ENCODE measurements around the gene ASPN.

DNA sequence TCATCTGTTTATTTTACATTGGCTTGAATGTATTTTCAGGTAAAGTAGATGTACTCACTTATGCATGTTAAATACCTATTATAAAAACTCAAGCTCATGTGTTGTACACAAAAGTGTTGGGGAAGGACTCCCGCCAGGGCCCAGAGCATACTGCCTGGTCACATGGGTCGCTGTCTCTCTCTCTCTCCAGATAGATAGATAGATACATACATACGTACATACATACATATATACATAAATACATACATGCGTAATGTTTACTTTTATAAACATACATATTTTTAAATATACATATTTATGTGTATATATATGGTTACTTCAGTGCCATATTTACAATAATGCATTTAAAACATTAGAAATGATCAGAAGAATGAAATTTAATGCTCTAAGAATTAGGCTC is 24.7 kb downstream of the ASPN start:
- TF ChIP-seq, protein P1, sequence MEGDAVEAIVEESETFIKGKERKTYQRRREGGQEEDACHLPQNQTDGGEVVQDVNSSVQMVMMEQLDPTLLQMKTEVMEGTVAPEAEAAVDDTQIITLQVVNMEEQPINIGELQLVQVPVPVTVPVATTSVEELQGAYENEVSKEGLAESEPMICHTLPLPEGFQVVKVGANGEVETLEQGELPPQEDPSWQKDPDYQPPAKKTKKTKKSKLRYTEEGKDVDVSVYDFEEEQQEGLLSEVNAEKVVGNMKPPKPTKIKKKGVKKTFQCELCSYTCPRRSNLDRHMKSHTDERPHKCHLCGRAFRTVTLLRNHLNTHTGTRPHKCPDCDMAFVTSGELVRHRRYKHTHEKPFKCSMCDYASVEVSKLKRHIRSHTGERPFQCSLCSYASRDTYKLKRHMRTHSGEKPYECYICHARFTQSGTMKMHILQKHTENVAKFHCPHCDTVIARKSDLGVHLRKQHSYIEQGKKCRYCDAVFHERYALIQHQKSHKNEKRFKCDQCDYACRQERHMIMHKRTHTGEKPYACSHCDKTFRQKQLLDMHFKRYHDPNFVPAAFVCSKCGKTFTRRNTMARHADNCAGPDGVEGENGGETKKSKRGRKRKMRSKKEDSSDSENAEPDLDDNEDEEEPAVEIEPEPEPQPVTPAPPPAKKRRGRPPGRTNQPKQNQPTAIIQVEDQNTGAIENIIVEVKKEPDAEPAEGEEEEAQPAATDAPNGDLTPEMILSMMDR (IDR thresholded peaks at IDR 0.05; ENCODE audit: low read depth, low read length), result no peak
- no peak for TF ChIP-seq MYC (IDR thresholded peaks at IDR 0.05; ENCODE audit: low read depth, low read length)

Measured in NB4 (cell line).